Osteoblast (primary cell): ENCODE measurements around the gene ZFP90. TPM values are rescaled to one million over a fixed set of nuclear protein-coding genes. Genes with fewer than 3 reads are reported as not detected.
"Not testable (repeated sequence)": the region's sequence is repeated elsewhere in the genome, so short reads cannot be mapped to it uniquely, and the experiment has no call there.

ENCODE experiments used
- DNase-seq: peaks from one replicate; pipeline ENCODE4 v3.0.0; 2011; ENCODE audit warnings: low spot score, mixed read lengths; ENCODE audit not compliant: insufficient read length; ENCODE audit errors: missing footprints
- H2AFZ ChIP-seq: 2 replicates; pipeline ENCODE4 v1.6.0; 2011; ENCODE audit warnings: mild to moderate bottlenecking, low read length
- H3K27ac ChIP-seq: 2 replicates; pipeline ENCODE4 v1.5.1; 2011; ENCODE audit warnings: mild to moderate bottlenecking, low read depth, low read length, moderate library complexity
- H3K27me3 ChIP-seq: 2 replicates; pipeline ENCODE4 v1.6.0; 2012; ENCODE audit warnings: mild to moderate bottlenecking, control low read depth, inconsistent platforms, low read length, moderate library complexity; ENCODE audit not compliant: insufficient read depth
- H3K36me3 ChIP-seq: 2 replicates; pipeline ENCODE4 v1.5.1; 2011; ENCODE audit warnings: mild to moderate bottlenecking, low read length, control low read depth, moderate library complexity; ENCODE audit not compliant: insufficient read depth
- H3K4me1 ChIP-seq: 2 replicates; pipeline ENCODE4 v1.5.1; 2011; ENCODE audit warnings: mild to moderate bottlenecking, low read length, control low read depth, moderate library complexity; ENCODE audit not compliant: insufficient read depth
- H3K4me2 ChIP-seq: 2 replicates; pipeline ENCODE4 v1.6.0; 2011; ENCODE audit warnings: mild to moderate bottlenecking, low read length; ENCODE audit not compliant: insufficient read depth
- H3K4me3 ChIP-seq: fragments of 200-600 bp; sonication (generic); 3 replicates; pipeline ENCODE4 v1.5.1; 2012; ENCODE audit warnings: mild to moderate bottlenecking, low read length, inconsistent platforms; ENCODE audit not compliant: insufficient read depth
- H3K79me2 ChIP-seq: 2 replicates; pipeline ENCODE4 v1.6.0; 2012; ENCODE audit warnings: mild to moderate bottlenecking, low read length, control low read depth, inconsistent platforms; ENCODE audit not compliant: insufficient read depth
- H3K9me3 ChIP-seq: 2 replicates; pipeline ENCODE4 v1.5.1; 2011; ENCODE audit warnings: low read depth, low read length, control low read depth
- H4K20me1 ChIP-seq: 2 replicates; pipeline ENCODE4 v1.6.0; 2012; ENCODE audit warnings: mild to moderate bottlenecking, low read length, control low read depth; ENCODE audit not compliant: insufficient read depth
- CTCF ChIP-seq: IDR thresholded peaks from 2 replicates; pipeline ENCODE4 v1.5.1; 2011; ENCODE audit warnings: mild to moderate bottlenecking, low read depth, low read length, moderate library complexity; ENCODE audit errors: extremely low read depth
- total RNA-seq: library from RNA; depleted of rRNA; stranded (reverse); fragments of >200 nt; gene quantifications from 2 replicates; pipeline ENCODE4 v1.2.3, GENCODE V29; 2012

The ZFP90 gene
- total RNA-seq, 1 donor = 41.3 TPM

GRCh38 chr16:68492151-68492542 lies 46.9 kb upstream of the ZFP90 start:
- Histone ChIP-seq H3K27me3 (peaks cover 14% of the 10 kb centered on the region), H3K9me3 (no peaks in the 10 kb centered on the region), H3K36me3 (no peaks in the 10 kb centered on the region), H3K79me2 (no peaks in the 10 kb centered on the region), H4K20me1 (no peaks in the 10 kb centered on the region), H3K4me3 (no peak overlapping the region), H3K4me1 (no peaks in the 10 kb centered on the region), H3K27ac (no peak overlapping the region), H2AFZ (no peak overlapping the region), H3K4me2 (no peak overlapping the region)
- TF ChIP-seq CTCF = no peak
- no peak for DNase-seq

GRCh38 chr16:68492543-68493411 lies 46.3 kb upstream of the ZFP90 start:
- no peak overlapping the region for H2AFZ ChIP-seq
- H3K9me3 ChIP-seq = no peaks in the 10 kb centered on the region
- H3K27ac ChIP-seq = no peak overlapping the region
- no peaks in the 10 kb centered on the region for H4K20me1 ChIP-seq
- H3K4me1 ChIP-seq = no peaks in the 10 kb centered on the region
- no peak overlapping the region for H3K4me3 ChIP-seq
- no peaks in the 10 kb centered on the region for H3K36me3 ChIP-seq
- TF ChIP-seq CTCF = no peak
- no peak for DNase-seq
- peaks cover 16% of the 10 kb centered on the region for H3K27me3 ChIP-seq
- no peak overlapping the region for H3K4me2 ChIP-seq
- no peaks in the 10 kb centered on the region for H3K79me2 ChIP-seq

GRCh38 chr16:68493412-68494070 lies 45.5 kb upstream of the ZFP90 start:
- TF ChIP-seq CTCF = no peak
- no peaks in the 10 kb centered on the region for H4K20me1 ChIP-seq
- H3K36me3 ChIP-seq = no peaks in the 10 kb centered on the region
- H3K27me3 ChIP-seq = peaks cover 13% of the 10 kb centered on the region
- H2AFZ ChIP-seq = no peak overlapping the region
- H3K9me3 ChIP-seq = no peaks in the 10 kb centered on the region
- H3K4me1 ChIP-seq = peaks cover 4% of the 10 kb centered on the region
- H3K27ac ChIP-seq = no peak overlapping the region
- no peaks in the 10 kb centered on the region for H3K79me2 ChIP-seq
- no peak overlapping the region for H3K4me3 ChIP-seq
- no peak for DNase-seq
- no peak overlapping the region for H3K4me2 ChIP-seq

- not testable (repeated sequence) for H3K4me1 ChIP-seq, H3K4me2 ChIP-seq, H3K79me2 ChIP-seq, H3K27ac ChIP-seq, H4K20me1 ChIP-seq, H3K36me3 ChIP-seq, H3K9me3 ChIP-seq, H2AFZ ChIP-seq, DNase-seq, H3K4me3 ChIP-seq
- H3K27me3 ChIP-seq = peaks cover 13% of the 10 kb centered on the region
Measured at GRCh38 chr16:68494261-68494660, 44.8 kb upstream of the ZFP90 start.
